Central memory CD4-positive, alpha-beta T cell (primary cell): ENCODE data around the gene PLA2G4D.

Source experiments
- DNase-seq: peaks from one replicate; pipeline ENCODE4 v3.0.0; 2022

PLA2G4D gene

GRCh38 chr15:42046597-42046996 is 47.8 kb downstream of the PLA2G4D start:
- DNase-seq, result no peak

GRCh38 chr15:42045211-42045615 is 49.1 kb downstream of the PLA2G4D start:
- DNase-seq, result no peak

- no peak for DNase-seq
Measured at GRCh38 chr15:42042602-42043400, 51.6 kb downstream of the PLA2G4D start.

DNA sequence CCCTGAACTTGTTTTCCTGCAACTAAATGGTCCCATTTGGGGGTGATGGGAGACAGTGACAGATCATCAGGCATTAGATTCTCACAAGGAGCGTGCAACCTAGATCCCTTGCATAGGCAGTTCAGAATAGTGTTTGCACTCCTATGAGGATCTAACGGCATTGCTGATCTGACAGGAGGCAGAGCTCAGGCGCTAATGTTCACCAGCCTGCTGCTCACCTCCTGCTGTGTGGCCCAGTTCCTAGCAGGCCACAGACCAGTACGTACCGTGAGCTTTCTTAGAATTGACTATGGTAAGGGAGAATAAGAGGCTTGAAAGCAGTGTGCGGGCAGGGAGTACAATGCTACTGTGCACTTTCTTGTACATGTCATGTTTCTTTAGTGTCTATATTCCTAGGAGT is 56.0 kb downstream of the PLA2G4D start:
- DNase-seq, result no peak

GRCh38 chr15:42037656-42038055 is 56.7 kb downstream of the PLA2G4D start:
- no peak for DNase-seq

- DNase-seq, result no peak
Measured at GRCh38 chr15:42036966-42037365, 57.4 kb downstream of the PLA2G4D start.

- no peak for DNase-seq
Measured at GRCh38 chr15:42036112-42036905, 58.1 kb downstream of the PLA2G4D start.

DNA sequence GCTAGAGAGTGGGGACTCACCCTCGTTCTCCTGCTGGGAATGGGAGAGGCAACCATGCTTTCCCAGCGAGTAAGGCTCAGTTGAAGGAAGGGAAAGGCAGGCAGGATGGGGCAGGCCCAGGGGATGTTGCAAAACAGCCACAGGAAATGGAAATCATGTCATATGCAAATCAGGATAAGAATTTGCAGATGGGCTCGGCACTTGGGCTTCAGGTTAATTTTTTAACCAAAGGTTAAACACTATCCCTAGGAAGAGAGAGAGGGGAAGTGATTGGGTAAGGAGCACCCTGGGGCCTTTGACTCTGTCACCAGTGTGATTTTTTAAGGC is 59.0 kb downstream of the PLA2G4D start:
- no peak for DNase-seq

GRCh38 chr15:42034628-42035434 is 59.5 kb downstream of the PLA2G4D start:
- no peak for DNase-seq

GRCh38 chr15:42033214-42033873 is 61.0 kb downstream of the PLA2G4D start:
- no peak for DNase-seq

DNA sequence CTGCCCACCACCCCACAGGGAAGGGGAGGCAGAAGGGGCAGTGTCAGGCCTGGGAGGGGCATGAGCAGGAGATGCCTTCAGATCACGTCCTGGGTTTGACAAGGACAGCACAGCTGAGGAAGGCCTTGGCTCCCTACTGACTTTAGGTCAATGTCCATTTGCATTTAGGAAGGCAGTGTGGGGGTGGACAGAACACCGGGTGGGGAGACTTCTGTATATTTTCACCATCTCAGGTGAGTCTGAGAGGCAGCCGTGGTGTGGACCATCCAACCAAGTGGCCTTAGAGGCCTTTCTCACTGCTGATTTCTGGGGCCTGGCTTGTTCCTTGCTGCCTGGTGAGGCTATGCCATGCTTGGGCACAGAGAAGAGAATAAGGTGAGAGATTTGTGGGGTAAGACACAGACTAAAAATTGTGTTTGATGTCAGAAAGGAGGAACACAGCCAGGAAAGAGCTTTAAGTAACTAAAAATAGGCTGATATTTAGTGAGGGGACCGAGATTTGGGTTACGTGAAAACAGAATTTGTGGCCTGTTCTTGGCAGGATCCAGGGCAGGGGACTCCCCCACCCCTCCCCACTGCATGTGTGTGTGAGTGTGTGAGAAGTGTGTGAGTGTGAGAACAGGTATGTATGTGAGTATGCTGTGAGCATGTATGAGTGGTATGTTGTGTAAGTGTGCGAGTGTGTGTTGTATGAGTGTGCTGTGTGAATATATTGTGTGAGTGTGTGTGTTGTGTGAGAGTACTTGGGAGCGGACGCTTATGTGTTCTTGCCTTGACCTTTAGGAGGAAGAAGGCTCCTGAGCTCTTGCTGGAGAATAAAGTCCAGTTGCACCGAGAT is 61.8 kb downstream of the PLA2G4D start:
- DNase-seq, result no peak

DNA sequence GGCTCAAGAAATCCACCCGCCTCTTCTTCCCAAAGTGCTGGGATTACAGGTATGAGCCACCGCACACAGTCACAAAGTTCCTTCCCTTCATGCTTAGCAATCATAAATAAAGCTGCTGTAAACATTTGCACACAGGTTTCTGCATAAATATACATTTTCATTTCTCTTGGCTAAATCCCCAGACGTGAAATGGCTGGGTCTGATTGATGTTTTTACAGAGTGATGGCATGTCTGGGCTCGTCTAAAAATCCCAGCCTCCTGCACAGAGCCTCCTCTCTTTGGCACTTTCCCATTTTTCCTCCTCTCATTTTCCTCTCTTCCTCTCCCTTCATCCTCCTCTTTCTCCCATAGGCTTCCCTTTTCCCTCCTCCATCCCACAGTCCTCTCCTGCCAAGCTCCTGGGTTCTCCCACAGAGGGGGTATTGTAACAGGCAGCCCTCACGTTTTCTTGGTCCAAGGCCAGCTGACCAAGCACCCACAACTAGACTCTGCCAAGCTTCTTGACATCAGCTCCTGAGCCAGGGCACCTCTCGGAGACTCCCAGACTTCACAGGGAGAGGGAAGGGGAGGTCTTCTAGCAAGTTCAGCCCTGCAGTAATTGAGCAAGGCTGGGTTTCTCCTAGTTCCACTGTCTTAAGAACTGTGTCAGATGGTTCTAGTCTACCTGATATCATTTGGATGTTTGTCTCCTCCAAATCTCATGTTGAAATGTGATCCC is 63.0 kb downstream of the PLA2G4D start:
- no peak for DNase-seq

GRCh38 chr15:42027521-42027920 is 66.8 kb downstream of the PLA2G4D start:
- no peak for DNase-seq

DNA sequence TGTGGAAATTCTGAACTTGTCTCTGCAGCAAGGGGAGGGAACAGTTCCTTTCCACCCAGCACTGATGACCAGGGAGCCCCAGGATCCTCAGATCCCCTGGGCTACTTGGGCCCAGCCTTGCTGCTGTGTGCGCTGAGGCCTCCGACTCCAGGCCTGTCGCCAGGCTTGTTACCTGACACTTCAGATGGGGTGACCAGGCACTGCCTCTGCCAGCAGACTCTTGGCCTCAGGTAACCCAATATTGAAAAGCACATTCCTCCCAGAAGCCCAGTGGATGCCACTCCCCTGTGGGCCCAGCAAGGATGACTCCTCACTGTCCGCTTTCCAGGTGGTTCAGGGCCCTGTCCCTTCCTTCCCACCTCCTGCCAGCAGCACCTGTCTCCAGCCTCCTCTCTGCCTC is 70.1 kb downstream of the PLA2G4D start:
- no peak for DNase-seq

- no peak for DNase-seq
Measured at GRCh38 chr15:42021593-42021992, 72.8 kb downstream of the PLA2G4D start.

DNA sequence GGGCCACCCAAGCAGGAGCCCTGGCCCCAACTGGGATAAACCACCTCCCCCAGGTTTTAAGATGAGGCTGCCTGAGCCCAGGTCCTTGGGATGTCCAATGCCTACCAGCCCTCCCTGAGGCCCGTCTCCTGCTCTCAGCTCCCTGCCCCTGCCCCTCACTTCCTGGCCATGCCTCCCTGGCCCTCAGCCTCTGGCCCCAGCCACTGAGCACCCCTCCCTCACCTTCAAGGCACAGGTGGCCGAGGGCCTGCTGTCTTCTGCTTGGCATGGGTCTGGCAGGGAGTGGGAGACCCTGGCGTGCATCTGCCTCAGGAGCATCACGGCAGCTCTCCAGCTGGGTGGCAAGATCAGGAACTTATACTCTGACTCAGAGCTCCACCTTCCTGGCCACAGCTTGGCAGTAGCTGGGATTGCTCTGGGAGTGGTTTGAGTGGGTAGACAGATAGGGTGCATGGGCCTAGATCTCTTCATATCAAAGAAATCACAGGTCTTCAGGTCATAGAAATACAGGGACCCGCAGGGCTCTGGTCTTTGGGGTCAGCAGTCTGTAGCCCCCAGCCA is 73.6 kb downstream of the PLA2G4D start, which contains the start of gene PLA2G4E:
TSS of gene PLA2G4E (minus strand) at position 330 of the 561 bp plus-strand sequence. CDS start at position 318, 12 bp downstream.
- no peak for DNase-seq

DNA sequence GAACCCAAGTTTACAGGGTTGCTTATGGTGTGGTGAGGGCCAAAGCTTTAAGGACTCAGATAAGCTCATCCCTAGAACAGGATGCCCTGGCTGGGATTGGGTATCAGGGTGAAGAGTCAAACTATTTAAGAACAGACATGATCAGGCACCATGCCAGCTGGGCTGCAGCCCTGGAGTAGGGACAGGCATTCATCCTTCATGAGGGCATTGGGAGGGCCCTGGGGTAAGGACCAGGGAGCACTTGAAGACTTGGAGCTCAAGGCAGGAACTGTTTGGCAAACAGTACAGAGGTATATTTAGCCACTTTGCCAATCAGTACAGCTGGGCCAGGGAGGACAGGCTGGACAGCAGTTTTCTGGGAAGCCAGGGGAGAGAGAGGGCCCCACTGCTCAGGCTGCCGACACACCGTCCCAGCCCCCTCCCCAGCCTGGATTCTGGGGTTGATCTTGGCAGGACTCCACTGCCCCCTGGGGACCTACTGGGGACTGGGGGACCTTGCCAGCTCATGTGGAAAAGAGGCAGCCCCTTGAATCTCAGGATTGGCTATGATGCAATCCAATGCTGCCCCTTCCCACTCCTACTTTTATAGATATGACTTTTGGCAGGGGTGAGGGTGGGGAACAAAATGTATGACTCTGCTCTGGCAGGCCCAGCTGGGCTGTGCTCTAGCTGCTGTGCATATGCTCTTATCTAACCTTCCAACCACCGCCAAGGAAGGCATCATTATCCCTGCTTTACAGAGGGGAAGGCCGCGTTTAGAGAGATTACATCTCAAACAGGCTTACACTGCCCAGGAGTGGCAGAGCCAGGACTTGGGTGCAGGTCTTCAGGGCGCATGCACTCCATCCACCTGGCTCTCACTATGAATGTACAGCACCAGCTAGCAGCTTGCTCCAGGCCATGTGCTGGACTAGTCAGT is 75.8 kb downstream of the PLA2G4D start:
- no peak for DNase-seq
